Adrenal gland (tissue), 12 donors: ENCODE results near the gene ATG4B. TPM values are rescaled to one million over a fixed set of nuclear protein-coding genes. Genes with fewer than 3 reads are reported as not detected.

Experiments used
- DNase-seq, 7 donors: peaks; one replicate each; pipeline ENCODE4 v3.0.0-alpha.2; 2019 to 2020
- H3K27ac ChIP-seq, 5 donors: fragments of 200-600 bp; sonication (generic) in 4 of 5; 1 replicate in 3 of 5; 2 replicates in 2 of 5; pipeline versions ENCODE4 v1.5.1 to v1.8.0; 2016 to 2020; ENCODE audit warnings: mild to moderate bottlenecking in 1 of 5
- H3K27me3 ChIP-seq: fragments of 200-600 bp; 2 replicates; pipeline ENCODE4 v1.8.0; 2021
- H3K36me3 ChIP-seq, 2 donors: fragments of 200-600 bp; replicated peaks in 1 of 2; 1 replicate in 1 of 2; 2 replicates in 1 of 2; pipeline versions ENCODE4 v1.5.1 to v1.8.0; 2018 to 2022
- H3K4me1 ChIP-seq, 2 donors: fragments of 200-600 bp; replicated peaks in 1 of 2; 1 replicate in 1 of 2; 2 replicates in 1 of 2; pipeline versions ENCODE4 v1.5.1 to v1.8.0; 2018 to 2021
- H3K4me3 ChIP-seq, 4 donors: fragments of 200-600 bp; sonication (generic) in 3 of 4; one replicate each; pipeline ENCODE4 v1.5.1; 2016 to 2018
- H3K9me3 ChIP-seq, 3 donors: fragments of 200-600 bp; sonication (generic) in 1 of 3; replicated peaks in 1 of 3; 1 replicate in 2 of 3; 2 replicates in 1 of 3; pipeline versions ENCODE4 v1.5.1 to v1.8.0; 2016 to 2021
- CTCF ChIP-seq, 6 experiments: fragments of 450-650 bp in 4 of 6; fragments of 200-600 bp in 2 of 6; sonication (generic) in 1 of 6; IDR thresholded peaks; 1 replicate in 5 of 6; 2 replicates in 1 of 6; pipeline versions ENCODE4 v1.5.1 to v1.8.0; 2016 to 2021; ENCODE audit warnings: antibody characterized with exemption in 6 of 6, mild to moderate bottlenecking in 2 of 6, moderate library complexity in 1 of 6
- POLR2A ChIP-seq, 2 donors: fragments of 450-650 bp; IDR thresholded peaks; one replicate each; pipeline ENCODE4 v1.6.1; 2017; ENCODE audit warnings: antibody characterized with exemption in 2 of 2, mild to moderate bottlenecking in 2 of 2, moderate library complexity in 1 of 2
- WGBS, 4 donors: extraction: QIAGEN DNeasy Blood & Tissue Kit in 2 of 4; methylation state at CpG; one replicate each; pipeline versions ENCODE4 v1.1.5 to v1.1.7; 2013 to 2017; 5-methylcytosine and 5-hydroxymethylcytosine counted together
- intact Hi-C, 2 donors: fragments of 100-400 bp; cut with DNase I; formaldehyde crosslinking; loops; one replicate each; pipeline versions ENCODE4 v1.14.1 to v1.15.0; 2022 to 2023
- polyA plus RNA-seq, 3 donors: library from polyadenylated mRNA; stranded (reverse); fragments of 200-250 nt in 2 of 3; fragments of 350-450 nt in 1 of 3; fragmentation: Illumina TruSeq in 1 of 3; extraction: RNeasy Lipid Tissue Mini Kit (QIAGEN cat#74804) in 1 of 3; gene quantifications; one replicate each; pipeline ENCODE4 v1.2.3, GENCODE V29; 2013 to 2014
- total RNA-seq, 9 donors: library from RNA; depleted of rRNA in 4 of 9; stranded (reverse); fragments of >200 nt in 4 of 9; fragments of 120-200 nt in 1 of 9; fragmentation: NEBNext Ultra II Directional in 1 of 9; extraction: Animal tissue kit (Norgen Biotek cat#: 25700) in 1 of 9; gene quantifications; one replicate each; pipeline versions ENCODE4 v1.1.0 to v1.2.4, GENCODE V29; 2013 to 2023
- donor health status: healthy with polysubstance abuse.
- donor health status: Bipolar disorder and iron deficiency.
- donor health status: DM: yes; HTN: yes; CAD: no.
- donor health status: DM: no; HTN: no; CAD: no.
- donor health status: DM: no; HTN: no; CAD: no.
- donor health status: DM: yes; HTN: yes; CAD: no.

The ATG4B gene
- total and polyA plus RNA-seq, 12 donors, result 37.3 to 167 (median 60.2) TPM

DNA sequence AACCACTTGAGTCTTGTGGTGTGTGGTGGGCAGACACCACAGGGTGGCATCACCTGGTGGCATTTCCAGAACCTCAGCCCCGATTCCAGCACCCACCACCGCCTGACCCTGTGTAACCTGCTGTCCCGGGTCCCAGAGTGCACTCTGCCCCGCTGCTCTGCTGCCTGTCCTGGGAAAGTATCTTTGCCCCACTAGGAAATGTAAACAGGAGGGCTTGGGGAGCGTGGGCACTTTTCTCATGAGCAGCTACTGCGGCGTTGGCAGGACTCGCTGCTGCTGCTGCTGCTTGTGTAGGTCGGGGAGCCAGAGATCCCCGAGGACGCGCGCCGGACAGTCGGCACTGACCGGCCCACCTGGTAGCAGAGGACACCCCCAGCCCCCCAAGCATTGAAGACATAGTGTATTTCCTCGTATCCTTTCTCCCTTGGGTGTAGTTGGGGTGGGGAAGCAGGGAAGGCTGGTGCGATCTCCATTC, 35.7 kb downstream of the ATG4B start:
- intact Hi-C loops, result no loop called here
- Histone ChIP-seq H3K4me1 (no peaks in the 10 kb centered on the region), H3K9me3 (no peaks in the 10 kb centered on the region), H3K36me3 (peaks cover 0 to 60% of the 10 kb centered on the region in 2 donors), H3K27me3 (no peaks in the 10 kb centered on the region), H3K27ac (no peak overlapping the region), H3K4me3 (no peak overlapping the region)
- WGBS, 4 donors, result 85 to 96% (median 93%) methylated on average over 2 to 18 of the region's 18 CpGs
- DNase-seq, result no peak
- TF ChIP-seq POLR2A (IDR thresholded peaks at IDR 0.05) (no peak), CTCF (IDR thresholded peaks at IDR 0.05) (no peak)

GRCh38 chr2:241673797-241674725, 36.6 kb downstream of the ATG4B start:
- H3K4me3 ChIP-seq, result no peak overlapping the region
- no peaks in the 10 kb centered on the region for H3K4me1 ChIP-seq
- no peak overlapping the region for H3K27ac ChIP-seq
- H3K27me3 ChIP-seq, result no peaks in the 10 kb centered on the region
- intact Hi-C loops, result no loop called here
- TF ChIP-seq CTCF (IDR thresholded peaks at IDR 0.05) (no peak), POLR2A (IDR thresholded peaks at IDR 0.05) (no peak)
- no peaks in the 10 kb centered on the region for H3K9me3 ChIP-seq
- H3K36me3 ChIP-seq, result peaks cover 0 to 54% of the 10 kb centered on the region in 2 donors
- 86 to 91% (median 87%) methylated on average over 18 to 21 of the region's 21 CpGs for WGBS, 4 donors
- no peak for DNase-seq

DNA sequence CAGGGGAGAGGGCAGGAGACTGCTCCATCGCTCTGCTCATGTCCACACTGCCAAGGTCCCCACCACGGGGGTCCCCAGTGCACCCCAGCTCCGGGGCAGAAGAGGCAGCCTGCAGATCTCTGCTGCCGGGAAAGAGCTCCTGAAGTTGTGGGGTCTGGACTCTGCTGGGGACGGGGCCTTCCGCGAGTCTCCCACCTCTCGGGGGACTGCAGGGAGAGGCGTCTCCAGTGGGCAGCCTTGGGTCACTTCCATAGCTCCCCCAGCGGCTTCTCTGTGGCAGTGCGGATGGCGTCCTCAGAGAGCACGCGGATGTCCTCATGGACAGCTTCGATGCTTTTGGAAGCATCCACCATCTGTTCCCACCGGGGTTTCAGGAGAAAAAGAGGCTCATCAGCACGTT, 38.4 kb downstream of the ATG4B start:
- no peaks in the 10 kb centered on the region for H3K27me3 ChIP-seq
- 90 to 95% (median 92%) methylated on average over 11 to 17 of the region's 17 CpGs for WGBS, 4 donors
- no peak for DNase-seq
- intact Hi-C loops, result no loop called here
- peaks cover 0 to 4% of the 10 kb centered on the region in 2 donors for H3K4me1 ChIP-seq
- no peak overlapping the region for H3K27ac ChIP-seq
- no peaks in the 10 kb centered on the region for H3K9me3 ChIP-seq
- TF ChIP-seq POLR2A (IDR thresholded peaks at IDR 0.05) (no peak), CTCF (IDR thresholded peaks at IDR 0.05) (no peak)
- H3K4me3 ChIP-seq, result no peak overlapping the region
- H3K36me3 ChIP-seq, result peaks cover 0 to 36% of the 10 kb centered on the region in 2 donors

GRCh38 chr2:241676665-241677064, 39.2 kb downstream of the ATG4B start:
- Histone ChIP-seq H3K4me1 (peaks cover 0 to 9% of the 10 kb centered on the region in 2 donors), H3K36me3 (peaks cover 0 to 29% of the 10 kb centered on the region in 2 donors), H3K27me3 (no peaks in the 10 kb centered on the region), H3K4me3 (no peak overlapping the region), H3K27ac (no peak overlapping the region), H3K9me3 (no peaks in the 10 kb centered on the region)
- TF ChIP-seq POLR2A (IDR thresholded peaks at IDR 0.05) (no peak), CTCF (IDR thresholded peaks at IDR 0.05) (no peak)
- WGBS, 4 donors, result 90 to 95% (median 93%) methylated on average over 14 to 17 of the region's 17 CpGs; no CpG with 5 or more reads in 1 of the 4 donors
- intact Hi-C loops, result no loop called here
- DNase-seq, result no peak
